ENCODE data around the gene TMA16.
"Not testable (repeated sequence)": the region's sequence is repeated elsewhere in the genome, so short reads cannot be mapped to it uniquely, and the experiment has no call there.

Gene TMA16

DNA sequence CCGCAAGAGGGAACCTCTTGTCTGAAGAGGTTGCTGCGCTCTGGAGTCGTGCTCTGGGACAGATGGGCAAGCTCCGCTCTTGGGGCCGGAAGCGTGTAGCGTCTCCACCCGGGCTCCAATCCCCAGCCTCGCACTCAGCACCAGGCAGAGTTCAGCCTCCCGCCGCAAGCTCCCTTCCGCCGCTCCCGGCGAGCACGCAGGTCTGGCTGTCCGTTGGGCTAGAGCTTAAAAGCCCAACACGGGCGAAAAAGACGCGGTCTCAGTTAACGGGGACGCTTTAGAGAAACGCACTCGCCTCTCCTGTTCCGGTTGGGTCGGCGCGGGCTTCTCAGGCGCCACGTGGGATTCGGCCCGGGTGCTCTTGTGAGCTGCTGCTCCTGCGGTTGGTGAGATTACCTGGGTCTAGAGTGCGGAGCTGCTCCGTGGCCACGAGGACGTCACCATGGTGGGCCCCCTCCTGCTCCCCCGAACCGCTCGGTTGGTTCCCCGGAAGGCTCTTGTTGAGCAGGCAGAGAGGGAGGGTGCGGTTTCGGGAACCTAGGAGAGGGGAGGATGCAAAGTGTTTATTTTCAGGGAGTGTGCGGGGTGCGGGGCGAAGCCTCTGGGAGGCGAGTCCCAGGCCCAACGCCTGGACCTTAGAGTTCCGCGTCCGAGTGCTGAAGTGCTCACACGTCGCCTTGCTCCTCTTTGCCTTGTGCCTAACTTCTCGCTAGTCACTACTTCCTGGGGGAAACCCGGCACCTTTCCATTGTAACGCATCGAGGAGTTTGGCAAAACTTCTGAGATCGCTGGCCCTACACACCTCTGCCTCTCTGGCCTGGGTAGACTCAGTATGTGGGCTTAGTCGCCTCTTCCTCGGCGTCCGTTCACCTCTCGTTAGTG lies at the start of gene TMA16:
TSS of gene TMA16 (plus strand) at position 331 of the 882 bp plus-strand sequence. CDS start at position 443, 112 bp downstream.
- peak; percentile 95 for DNase-seq (ENCODE audit: low read depth)
- peak within 1 kb of the TSS; percentile 91 for H3K4me3 ChIP-seq (ENCODE audit: control insufficient read depth, low read depth, low read length)
- TF ChIP-seq, protein P1, sequence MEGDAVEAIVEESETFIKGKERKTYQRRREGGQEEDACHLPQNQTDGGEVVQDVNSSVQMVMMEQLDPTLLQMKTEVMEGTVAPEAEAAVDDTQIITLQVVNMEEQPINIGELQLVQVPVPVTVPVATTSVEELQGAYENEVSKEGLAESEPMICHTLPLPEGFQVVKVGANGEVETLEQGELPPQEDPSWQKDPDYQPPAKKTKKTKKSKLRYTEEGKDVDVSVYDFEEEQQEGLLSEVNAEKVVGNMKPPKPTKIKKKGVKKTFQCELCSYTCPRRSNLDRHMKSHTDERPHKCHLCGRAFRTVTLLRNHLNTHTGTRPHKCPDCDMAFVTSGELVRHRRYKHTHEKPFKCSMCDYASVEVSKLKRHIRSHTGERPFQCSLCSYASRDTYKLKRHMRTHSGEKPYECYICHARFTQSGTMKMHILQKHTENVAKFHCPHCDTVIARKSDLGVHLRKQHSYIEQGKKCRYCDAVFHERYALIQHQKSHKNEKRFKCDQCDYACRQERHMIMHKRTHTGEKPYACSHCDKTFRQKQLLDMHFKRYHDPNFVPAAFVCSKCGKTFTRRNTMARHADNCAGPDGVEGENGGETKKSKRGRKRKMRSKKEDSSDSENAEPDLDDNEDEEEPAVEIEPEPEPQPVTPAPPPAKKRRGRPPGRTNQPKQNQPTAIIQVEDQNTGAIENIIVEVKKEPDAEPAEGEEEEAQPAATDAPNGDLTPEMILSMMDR (conservative IDR thresholded peaks at IDR 0.05; ENCODE audit: control insufficient read depth, insufficient read depth, low read depth, low read length) = no peak

DNA sequence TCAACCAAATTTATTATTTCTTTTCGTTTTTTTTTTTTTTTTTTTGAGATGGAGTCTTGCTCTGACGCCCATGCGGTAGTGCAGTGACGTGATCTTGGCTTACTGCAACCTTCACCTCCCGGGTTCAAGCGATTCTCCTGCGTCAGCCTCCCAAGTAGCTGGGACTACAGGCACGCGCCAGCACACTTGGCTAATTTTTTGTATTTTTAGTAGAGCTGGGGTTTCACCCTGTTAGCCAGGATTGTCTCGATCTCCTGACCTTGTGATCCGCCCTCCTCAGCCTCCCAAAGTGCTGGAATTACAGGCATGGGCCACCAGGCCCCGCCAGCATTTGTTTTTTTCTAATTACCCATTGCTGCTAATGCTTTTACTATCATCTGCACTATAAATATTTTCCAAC lies 47.5 kb upstream of the TMA16 start:
- DNase-seq (ENCODE audit: low read depth); H3K4me3 ChIP-seq (ENCODE audit: control insufficient read depth, low read depth, low read length): not testable (repeated sequence)

DNA sequence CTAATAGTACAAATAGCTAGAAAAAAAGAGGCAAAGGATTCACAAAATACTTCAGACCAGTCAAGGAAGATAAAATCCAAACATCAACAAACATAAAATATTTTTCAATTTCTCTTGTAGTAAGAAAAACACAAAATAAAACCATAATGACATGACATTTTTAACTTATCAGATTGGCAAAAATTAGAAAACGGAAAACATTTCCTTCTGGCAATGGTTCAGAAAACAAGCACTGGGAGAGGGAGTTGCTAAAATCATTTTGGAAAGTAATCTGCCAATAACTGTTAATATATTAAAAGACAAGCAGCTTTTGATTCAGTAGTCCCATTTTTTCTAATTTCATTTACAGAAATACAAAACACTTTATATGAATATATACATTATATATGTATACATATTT lies 47.0 kb upstream of the TMA16 start:
- DNase-seq (ENCODE audit: low read depth) = no peak
- TF ChIP-seq, protein P1 (conservative IDR thresholded peaks at IDR 0.05; ENCODE audit: control insufficient read depth, insufficient read depth, low read depth, low read length) = no peak

DNA sequence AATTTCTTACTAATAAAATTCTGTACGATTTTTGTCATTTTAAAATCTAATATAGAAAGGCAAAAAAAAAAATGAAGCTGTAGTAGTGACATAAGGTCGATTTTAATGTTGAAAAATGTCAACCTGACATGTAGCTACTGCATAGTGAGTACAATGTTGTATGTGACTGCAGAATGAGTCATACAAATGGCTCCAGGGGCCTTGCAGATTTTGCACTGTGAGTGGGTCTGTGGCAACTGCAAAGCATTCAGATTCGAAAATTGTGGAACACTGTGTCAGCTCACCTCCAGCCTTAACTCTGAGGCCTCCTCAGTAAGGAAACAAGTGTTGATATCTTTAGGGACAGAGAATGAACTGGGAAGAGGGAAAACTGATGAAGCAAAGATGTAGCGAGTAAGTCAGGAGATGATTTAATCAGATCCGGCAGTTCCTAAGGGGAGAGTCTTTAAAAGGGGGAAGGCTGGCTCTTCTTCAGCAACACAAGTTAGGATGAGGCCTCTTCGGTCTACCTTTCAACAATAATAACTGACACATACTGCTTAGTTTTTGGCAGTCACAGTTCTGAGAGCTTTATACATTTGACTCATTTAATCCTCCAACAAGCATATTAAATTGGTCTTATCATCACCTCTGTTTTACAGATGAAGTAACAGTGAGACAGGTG lies 45.8 kb upstream of the TMA16 start:
- TF ChIP-seq, protein P1 (conservative IDR thresholded peaks at IDR 0.05; ENCODE audit: control insufficient read depth, insufficient read depth, low read depth, low read length) = no peak
- DNase-seq (ENCODE audit: low read depth) = peak; percentile 26

More for the DNA sequence above, 47.0 kb upstream of the TMA16 start:
- no peak overlapping the region for H3K4me3 ChIP-seq (ENCODE audit: control insufficient read depth, low read depth, low read length)

DNA sequence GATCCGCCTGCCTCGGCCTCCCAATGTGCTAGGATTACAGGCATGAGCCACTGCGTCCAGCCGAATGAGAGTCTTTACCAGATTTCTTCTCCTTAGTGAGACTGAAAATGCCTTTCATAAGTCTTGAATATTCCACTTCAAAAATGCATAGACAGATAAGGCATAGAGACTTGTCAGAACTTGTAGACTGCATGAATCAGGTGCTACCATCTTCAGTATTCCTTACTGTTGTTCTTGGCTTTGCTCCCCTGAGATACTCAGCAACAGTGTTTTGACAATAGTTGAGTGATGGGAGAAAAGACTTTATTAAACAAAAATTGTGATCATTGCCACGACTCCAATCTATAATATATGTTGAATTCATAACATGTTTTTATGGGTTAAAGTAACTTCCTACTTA lies 31.9 kb upstream of the TMA16 start:
- no peak for DNase-seq (ENCODE audit: low read depth)
- TF ChIP-seq, protein P1 (conservative IDR thresholded peaks at IDR 0.05; ENCODE audit: control insufficient read depth, insufficient read depth, low read depth, low read length) = no peak
- H3K4me3 ChIP-seq (ENCODE audit: control insufficient read depth, low read depth, low read length) = no peak overlapping the region

More for the DNA sequence above, 45.8 kb upstream of the TMA16 start:
- no peak overlapping the region for H3K4me3 ChIP-seq (ENCODE audit: control insufficient read depth, low read depth, low read length)

DNA sequence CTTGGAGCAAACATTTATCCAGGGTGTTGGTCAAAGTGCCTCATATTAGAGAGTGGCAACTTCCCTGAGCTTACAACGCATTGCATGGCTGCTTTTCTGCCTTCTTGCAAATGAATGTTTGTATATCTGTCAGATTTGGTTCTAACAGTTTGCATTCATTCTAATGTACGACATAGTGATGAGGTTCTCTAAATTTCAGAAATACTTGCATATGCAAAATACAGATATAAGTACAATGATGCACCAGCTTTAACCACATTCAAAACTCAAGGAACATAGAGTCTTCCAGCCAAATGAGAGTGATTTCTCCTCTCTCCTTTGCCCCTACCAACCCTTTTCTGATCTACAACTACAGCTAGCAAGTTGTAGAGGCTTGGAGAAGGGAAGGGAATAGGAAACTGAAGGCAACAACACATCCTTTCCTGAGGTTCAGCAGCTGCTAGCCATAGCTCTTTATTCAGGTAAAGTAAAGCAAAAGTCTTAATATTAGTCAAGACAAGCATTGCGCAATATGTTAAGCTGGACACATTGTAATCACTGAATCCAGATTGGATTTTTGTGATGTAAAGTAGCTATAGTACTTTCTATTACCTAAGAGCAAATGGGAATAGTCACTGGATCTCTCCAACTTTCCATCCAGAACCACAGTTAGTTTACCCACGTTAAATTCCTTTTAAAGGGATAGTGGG lies 27.3 kb upstream of the TMA16 start:
- no peak overlapping the region for H3K4me3 ChIP-seq (ENCODE audit: control insufficient read depth, low read depth, low read length)
- peak; percentile 3 for DNase-seq (ENCODE audit: low read depth)
- TF ChIP-seq, protein P1 (conservative IDR thresholded peaks at IDR 0.05; ENCODE audit: control insufficient read depth, insufficient read depth, low read depth, low read length) = no peak
